Epithelial cell of esophagus (primary cell): ENCODE results near the gene GATB.

Experiments used
- DNase-seq: peaks from one replicate; pipeline ENCODE4 v3.0.0; 2010; ENCODE audit warnings: low read depth
- H3K4me3 ChIP-seq: 2 replicates; pipeline ENCODE4 v1.5.1; 2011; ENCODE audit warnings: mild to moderate bottlenecking, low read length, control low read depth
- CTCF ChIP-seq: IDR thresholded peaks from 2 replicates; pipeline ENCODE4 v1.5.1; 2011; ENCODE audit warnings: low read depth, mild to moderate bottlenecking, low read length, control low read depth, inconsistent platforms; ENCODE audit not compliant: insufficient read depth; ENCODE audit errors: missing control alignments

Gene GATB

DNA sequence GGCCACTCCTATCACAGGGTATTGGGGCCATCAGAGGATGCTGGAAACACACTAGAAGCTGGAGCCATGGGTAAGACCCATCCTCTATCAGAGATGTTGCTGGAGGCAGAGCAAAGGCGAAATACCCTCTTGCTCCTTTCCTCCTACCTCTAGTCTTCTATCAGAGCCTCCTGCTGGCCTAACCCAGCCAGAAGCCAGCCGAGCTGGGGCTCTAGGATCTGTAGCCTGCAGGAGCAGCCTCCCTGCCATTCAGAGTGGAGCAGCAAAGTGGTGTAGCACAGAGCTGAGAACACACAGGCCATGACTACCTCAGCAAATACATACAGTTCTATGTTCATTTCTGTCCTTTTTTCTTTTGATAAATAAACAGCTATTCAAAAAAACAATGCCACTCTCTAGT is 35.7 kb downstream of the GATB start:
- no peak for DNase-seq
- no peak for TF ChIP-seq CTCF
- H3K4me3 ChIP-seq, result no peak overlapping the region

- DNase-seq, result no peak
- no peak overlapping the region for H3K4me3 ChIP-seq
- no peak for TF ChIP-seq CTCF
Measured at GRCh38 chr4:151721916-151722315, 38.9 kb downstream of the GATB start.

DNA sequence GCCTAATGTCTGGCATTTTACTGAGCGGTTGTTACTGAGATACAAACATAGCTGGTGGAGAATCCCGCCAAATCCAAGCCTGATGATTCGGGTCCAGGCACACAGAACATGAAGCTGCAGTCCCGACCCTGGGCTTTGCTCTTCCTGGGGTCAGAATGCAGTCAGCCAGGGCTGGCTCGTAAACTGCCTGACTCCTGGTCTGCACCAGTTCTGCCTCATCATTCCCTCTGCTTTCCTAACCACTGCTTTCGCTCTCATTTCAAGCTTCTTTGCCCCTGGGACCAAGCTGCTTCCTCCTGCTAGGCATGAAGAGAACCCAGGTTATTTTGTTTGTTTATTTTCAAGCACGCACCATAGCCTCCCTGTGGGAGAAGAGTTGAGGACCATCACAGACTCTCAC is 39.3 kb downstream of the GATB start:
- no peak overlapping the region for H3K4me3 ChIP-seq
- TF ChIP-seq CTCF, result no peak
- DNase-seq, result no peak

GRCh38 chr4:151719956-151720334 is 40.9 kb downstream of the GATB start:
- no peak for TF ChIP-seq CTCF
- H3K4me3 ChIP-seq, result no peak overlapping the region
- DNase-seq, result no peak

DNA sequence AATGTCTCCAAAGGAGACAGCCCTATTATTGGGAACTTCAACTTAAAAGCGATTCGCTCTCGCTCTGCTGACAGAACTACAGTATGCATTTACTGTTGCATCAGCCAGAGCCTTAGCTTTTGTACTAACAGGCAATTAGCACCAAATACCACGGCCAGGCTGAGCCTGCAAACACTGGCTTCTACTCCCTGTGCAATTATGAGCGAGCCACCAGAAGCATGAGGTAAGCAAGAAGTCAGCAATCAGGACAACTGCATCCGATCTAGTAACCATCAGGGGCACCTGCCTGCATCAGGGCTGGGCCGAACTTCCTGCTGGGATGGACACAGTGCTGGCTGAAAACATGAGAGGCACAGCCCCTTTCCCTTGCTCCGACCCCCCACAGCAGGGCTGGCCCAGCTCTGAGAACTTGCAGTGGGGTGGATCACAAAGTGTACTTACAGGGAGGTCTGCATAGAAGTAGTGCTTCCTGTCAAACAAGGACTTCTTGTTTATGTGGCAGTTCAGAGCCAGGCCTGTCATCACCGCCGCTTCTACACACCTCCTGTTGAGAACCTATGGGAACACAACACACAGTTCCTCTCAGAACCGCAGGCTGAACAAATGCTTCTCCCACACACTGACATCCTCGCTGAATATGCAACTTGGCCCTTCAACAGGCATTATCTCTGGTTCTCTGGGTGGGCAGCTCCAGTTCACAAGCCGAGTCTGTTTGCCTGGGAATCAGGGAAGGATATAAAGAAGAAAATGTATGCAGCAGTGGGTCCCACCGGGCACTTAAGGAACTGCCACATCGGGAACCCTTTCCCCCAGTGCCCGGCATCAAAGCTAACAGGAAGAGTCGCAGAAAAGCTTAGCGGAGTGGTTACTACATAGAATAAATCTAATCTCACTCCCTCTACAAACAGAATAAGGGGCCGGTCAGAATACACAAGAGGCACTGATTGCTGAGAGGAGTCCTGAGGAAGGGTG is 41.5 kb downstream of the GATB start:
- no peak overlapping the region for H3K4me3 ChIP-seq
- no peak for TF ChIP-seq CTCF
- peak; percentile 11 for DNase-seq

DNA sequence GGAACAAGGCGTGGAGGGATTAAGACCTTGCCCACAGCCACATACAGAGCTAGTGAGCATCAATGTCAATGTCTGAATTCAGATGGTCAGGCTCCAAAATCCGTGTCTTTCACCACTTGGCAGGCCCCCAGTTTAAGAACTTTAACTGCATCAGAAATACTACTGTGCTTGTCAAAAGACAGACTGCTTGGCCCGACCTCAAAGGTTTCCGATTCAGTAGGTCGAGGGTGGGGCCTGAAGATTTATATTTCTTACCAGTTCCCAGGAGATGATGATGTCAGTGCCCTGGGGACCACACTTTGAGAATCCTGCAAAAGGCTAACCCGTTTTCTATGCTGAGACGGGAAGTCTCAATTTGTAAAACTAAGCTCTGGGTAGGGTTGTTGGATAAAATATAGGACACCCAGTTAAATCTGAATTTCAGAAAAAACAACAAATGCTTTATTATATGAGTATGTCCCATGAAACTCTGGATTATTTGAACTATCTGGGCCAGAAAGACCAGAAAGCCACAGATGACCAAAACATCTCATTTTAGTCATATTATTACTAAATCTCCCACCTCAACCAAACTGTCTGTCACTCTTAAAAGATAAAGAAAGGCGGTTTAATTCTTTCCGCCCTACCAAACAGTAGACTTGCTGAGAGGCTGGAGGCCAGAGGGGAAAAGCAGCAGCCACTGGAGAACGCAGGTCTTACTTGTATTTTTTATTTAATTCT is 42.7 kb downstream of the GATB start:
- no peak for TF ChIP-seq CTCF
- no peak for DNase-seq
- H3K4me3 ChIP-seq, result no peak overlapping the region
